HG02885 (cell line): ENCODE measurements around the gene IQSEC3.

ENCODE experiments used
- ATAC-seq: cut with Tn5 transposase; IDR thresholded peaks from one replicate; pipeline ENCODE4 v1.9.1; 2021; ENCODE audit warnings: mild to moderate bottlenecking; ENCODE audit not compliant: unreplicated experiment, poor library complexity

The IQSEC3 gene

GRCh38 chr12:227286-227915, 160.8 kb downstream of the IQSEC3 start:
- ATAC-seq = no peak
